Activated CD8-positive, alpha-beta memory T cell treated with anti-CD3 and anti-CD28 coated beads, Interleukin-2, amount 50 U/mL, for 24 hours (primary cell): ENCODE results near the gene DDX50.
A peak's percentile ranks its signal among the peaks of the same experiment; 100 is the strongest.
"Not testable (repeated sequence)": the region's sequence is repeated elsewhere in the genome, so short reads cannot be mapped to it uniquely, and the experiment has no call there.

Experiments
- DNase-seq: peaks from one replicate; pipeline ENCODE4 v3.0.0-alpha.2; 2020; ENCODE audit errors: extremely low read depth

The DDX50 gene

GRCh38 chr10:68902382-68902781, 1.3 kb downstream of the DDX50 start:
- DNase-seq: no peak

- no peak for DNase-seq
Measured at GRCh38 chr10:68924593-68924992, 23.5 kb downstream of the DDX50 start.

GRCh38 chr10:68925489-68925888, 24.4 kb downstream of the DDX50 start:
- no peak for DNase-seq

DNA sequence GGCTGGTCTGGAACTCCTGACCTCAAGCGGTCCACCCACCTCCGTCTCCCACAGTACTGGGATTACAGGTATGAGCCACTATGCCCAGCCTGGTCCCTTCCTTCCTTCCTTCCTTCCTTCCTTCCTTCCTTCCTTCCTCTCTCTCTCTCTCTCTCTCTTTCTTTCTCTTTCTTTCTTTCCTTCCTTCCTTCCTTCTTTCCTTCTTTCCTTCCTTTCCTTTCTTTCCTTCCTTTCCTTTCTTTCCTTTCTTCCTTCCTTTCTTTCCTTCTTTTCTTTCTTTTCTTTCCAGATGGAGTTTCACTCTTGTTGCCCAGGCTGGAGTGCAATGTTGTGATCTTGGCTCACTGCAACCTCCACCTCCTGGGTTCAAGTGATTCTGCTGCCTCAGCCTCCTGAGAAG, 28.0 kb downstream of the DDX50 start:
- DNase-seq: not testable (repeated sequence)

DNA sequence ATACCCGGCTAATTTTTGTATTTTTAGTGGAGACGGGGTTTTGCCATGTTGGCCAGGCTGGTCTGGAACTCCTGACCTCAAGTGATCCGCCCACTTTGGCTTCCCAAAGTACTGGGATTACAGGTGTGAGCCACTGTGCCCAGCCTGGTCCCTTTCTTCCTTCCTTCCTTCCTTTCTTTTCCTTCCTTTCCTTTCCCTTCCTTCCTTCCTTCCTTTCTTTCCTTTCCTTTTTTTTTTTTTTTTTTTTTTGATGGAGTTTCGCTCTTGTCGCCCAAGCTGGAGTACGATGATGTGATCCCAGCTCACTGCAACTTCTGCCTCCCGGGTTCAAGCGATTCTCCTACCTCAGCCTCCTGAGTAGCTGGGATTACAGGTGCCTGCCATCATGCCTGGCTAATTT, 28.8 kb downstream of the DDX50 start:
- not testable (repeated sequence) for DNase-seq

GRCh38 chr10:68932860-68933259, 31.7 kb downstream of the DDX50 start:
- not testable (repeated sequence) for DNase-seq

DNA sequence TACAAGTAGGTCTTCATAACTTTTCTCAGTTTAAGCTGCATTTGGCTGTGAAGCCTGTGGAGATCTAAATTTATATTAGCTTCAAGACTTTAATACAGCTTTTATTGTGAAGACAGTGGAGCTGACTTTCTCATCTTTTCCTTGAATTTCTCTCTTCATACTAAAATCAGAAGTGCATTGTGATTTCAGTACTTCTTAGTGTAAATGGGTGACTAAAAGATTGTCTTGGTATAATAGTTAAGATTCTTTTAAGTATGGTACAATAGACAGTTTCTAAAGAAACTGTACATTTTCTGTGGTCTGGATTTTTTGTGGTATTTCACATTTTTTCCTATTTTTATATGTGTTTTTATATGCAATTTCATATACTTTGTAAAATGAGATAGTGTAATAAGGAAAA, 33.9 kb downstream of the DDX50 start:
- DNase-seq: no peak

GRCh38 chr10:68938117-68938516, 37.0 kb downstream of the DDX50 start:
- no peak for DNase-seq

- no peak for DNase-seq
Measured at GRCh38 chr10:68938884-68939283, 37.8 kb downstream of the DDX50 start.

- not testable (repeated sequence) for DNase-seq
Measured at GRCh38 chr10:68940917-68941316, 39.8 kb downstream of the DDX50 start.

DNA sequence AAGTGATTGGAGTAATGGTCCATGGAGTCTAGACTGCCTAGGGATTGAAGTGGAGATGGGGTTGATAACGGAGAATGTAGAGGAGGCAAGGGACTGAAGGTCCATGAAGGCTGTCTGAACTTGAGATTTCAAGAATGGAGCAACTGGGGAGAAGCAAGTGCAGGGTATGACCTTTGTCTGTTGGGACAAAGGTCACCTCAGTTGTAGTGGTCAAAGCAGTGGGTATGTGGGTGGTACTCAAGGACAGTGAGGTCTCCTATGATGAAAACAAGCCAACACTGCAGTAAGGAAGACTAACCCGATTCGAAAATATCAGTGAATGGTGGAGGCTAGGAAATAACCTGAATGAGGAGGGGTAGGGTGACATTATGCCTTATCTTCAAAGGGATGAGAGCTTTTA, 49.5 kb downstream of the DDX50 start:
- DNase-seq: no peak

DNA sequence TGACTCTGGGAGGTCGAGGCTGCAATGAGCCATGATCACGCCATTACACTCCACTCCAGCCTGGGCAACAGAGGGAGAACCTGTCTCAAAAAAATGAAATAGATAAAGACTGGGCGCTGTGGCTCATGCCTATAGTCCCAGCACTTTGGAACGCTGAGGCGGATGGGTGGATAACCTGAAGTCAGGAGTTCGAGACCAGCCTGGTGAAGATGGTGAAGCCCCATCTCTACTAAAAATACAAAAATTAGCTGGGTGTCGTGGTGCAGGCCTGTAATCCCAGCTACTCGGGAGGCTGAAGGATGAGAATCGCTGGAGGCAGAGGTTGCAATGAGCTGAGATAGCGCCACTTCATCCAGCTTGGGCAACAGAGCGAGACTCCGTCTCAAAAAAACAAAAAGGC, 53.8 kb downstream of the DDX50 start:
- DNase-seq: no peak

DNA sequence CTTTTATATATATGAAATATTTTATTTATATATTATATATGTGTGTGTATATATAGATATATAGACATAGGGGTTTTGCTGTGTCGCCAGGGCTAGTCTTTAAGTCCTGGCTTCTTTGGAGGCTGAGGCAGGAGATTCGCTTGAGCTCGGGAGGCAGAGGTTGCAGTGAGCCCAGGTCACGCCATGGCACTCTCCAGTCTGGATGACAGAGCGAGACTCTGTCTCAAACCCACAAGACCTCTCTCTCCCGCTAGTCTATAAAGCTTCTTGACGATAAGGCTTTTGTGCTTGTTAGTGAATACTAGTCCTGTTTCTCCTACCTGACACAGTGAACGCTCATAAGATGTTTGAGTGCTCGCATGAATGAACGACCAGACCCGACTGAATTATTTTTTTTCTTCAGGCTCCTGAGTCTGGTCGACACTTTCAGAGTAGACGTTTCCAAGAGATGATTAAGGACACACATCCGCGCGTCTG, 54.3 kb downstream of the DDX50 start:
- DNase-seq: no peak

- peak; percentile 85 for DNase-seq
Measured at GRCh38 chr10:68955832-68956532, 54.9 kb downstream of the DDX50 start, which contains the start of gene DDX21. TSS of gene DDX21 (plus strand) at chr10:68956170. CDS start at chr10:68956226, 56 bp downstream.

- DNase-seq: no peak
Measured at GRCh38 chr10:68957284-68957615, 56.1 kb downstream of the DDX50 start.

DNA sequence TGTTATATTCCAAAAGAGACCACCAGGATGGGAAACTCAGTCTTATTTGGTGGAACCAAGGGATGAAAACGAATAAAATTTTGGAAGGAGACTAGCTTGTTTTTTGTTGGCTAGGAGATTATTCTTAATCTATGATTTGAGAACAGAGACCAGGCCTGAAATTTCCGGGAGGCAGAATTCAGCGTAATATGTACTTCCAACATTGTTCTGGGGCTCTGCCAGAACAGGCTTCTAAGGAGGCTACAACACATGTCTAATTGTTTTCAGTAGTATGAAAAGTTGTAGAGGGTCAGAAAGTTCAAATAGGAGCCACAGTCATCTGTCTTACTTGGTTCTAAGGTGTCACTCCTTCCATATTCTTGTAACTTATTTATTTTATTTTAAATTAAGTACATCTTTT, 56.5 kb downstream of the DDX50 start:
- DNase-seq: no peak

GRCh38 chr10:68959695-68960527, 58.8 kb downstream of the DDX50 start:
- DNase-seq: no peak

- DNase-seq: no peak
Measured at GRCh38 chr10:68963151-68963550, 62.0 kb downstream of the DDX50 start.

- DNase-seq: no peak
Measured at GRCh38 chr10:68973975-68974374, 72.9 kb downstream of the DDX50 start.

DNA sequence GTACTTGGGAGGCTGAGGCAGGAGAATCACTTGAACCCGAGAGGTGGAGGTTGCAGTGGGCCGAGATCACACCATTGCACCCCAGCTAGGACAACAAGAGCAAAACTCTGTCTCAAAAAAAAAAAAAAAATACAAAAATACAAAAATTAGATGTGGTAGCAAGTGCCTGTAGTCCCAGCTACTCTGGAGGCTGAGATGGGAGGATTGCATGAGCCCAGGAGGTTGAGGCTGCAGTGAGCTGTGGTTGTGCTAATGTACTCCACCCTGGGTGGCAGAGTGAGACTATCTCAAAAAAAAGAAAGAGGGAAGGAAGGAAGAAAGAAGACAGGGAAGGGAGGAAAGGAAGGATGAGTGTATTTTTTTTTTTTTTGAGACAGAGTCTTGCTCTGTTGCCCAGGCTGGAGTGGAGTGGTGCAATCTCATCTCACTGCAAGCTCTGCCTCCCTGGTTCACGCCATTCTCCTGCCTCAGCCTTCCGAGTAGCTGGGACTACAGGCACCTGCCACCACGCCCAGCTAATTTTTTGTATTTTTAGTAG, 74.9 kb downstream of the DDX50 start:
- not testable (repeated sequence) for DNase-seq

DNA sequence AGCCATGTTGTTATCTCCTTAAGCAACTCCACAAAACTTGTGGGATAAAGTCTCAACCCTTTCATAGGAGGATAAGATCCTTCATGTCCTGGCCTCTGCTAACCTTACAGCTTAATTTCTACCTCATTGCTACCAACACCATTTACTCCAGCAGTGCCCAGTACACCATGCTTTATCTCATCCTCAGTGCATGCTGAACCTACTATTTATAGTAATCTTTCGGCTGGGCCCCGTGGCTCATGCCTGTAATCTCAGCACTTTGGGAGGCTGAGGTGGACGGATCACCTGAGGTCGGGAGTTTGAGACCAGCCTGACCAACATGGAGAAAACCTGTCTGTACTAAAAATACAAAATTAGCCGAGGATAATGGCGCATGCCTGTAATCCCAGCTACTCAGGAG, 78.6 kb downstream of the DDX50 start:
- DNase-seq: not testable (repeated sequence)

DNA sequence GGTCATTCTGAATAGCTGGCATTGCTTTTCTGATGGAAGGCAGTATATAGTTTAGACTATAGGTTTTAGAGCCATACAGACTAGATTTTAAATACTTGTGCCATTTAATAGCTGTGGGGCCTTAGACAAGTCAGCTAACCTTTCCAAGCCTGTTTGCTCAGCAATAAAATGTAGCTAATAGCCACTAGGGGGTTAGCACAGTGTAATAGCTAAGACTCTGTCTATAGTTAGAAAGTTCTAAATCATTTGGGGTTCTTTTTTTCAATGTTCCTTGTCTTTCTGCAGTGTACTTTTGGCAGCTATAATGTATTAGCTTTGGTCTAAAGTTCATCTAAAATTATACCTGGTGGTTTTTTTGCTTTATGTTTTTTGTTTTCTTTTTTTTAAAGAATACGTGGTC, 80.0 kb downstream of the DDX50 start:
- DNase-seq: no peak

- no peak for DNase-seq
Measured at GRCh38 chr10:68982389-68982788, 81.3 kb downstream of the DDX50 start.
